Right atrium auricular region (tissue), 2 donors: ENCODE measurements around the gene AKAP13. TPM values are rescaled to one million over a fixed set of nuclear protein-coding genes. Genes with fewer than 3 reads are reported as not detected.
A peak's percentile ranks its signal among the peaks of the same experiment; 100 is the strongest.

ENCODE experiments used
- DNase-seq: peaks from one replicate; pipeline ENCODE4 v3.0.0-alpha.2; 2019; ENCODE audit warnings: low spot score
- H3K27ac ChIP-seq, 2 donors: fragments of 200-600 bp; sonication (generic); 1 replicate in 1 of 2; 2 replicates in 1 of 2; pipeline ENCODE4 v1.5.1; 2016 to 2019
- H3K27me3 ChIP-seq, 2 donors: fragments of 200-600 bp; sonication (generic); one replicate each; pipeline versions ENCODE4 v1.5.1 to v1.6.0; 2017 to 2019
- H3K36me3 ChIP-seq: fragments of 200-600 bp; sonication (generic); one replicate; pipeline ENCODE4 v1.5.1; 2016
- H3K4me1 ChIP-seq, 2 donors: fragments of 200-600 bp; sonication (generic); one replicate each; pipeline versions ENCODE4 v1.5.1 to v1.6.0; 2017 to 2019
- H3K4me3 ChIP-seq, 2 donors: fragments of 200-600 bp; sonication (generic); 1 replicate in 1 of 2; 2 replicates in 1 of 2; pipeline ENCODE4 v1.5.1; 2017 to 2019; ENCODE audit warnings: mild to moderate bottlenecking in 1 of 2, moderate library complexity in 1 of 2
- H3K9me3 ChIP-seq, 2 donors: fragments of 200-600 bp; sonication (generic); one replicate each; pipeline ENCODE4 v1.5.1; 2019
- CTCF ChIP-seq, 2 donors: fragments of 200-600 bp; sonication (generic); IDR thresholded peaks; one replicate each; pipeline ENCODE4 v1.5.1; 2019; ENCODE audit warnings: antibody characterized with exemption in 2 of 2
- total RNA-seq, 2 donors: library from RNA; depleted of rRNA; stranded (reverse); fragments of >200 nt; gene quantifications; one replicate each; pipeline ENCODE4 v1.1.0, GENCODE V29; 2016

Gene AKAP13
- total RNA-seq, 2 donors from 2014 or later, result 293 to 339 TPM

- Histone ChIP-seq H3K4me1 (peaks cover 0 to 56% of the 10 kb centered on the region in 2 donors), H3K27ac (no peak overlapping the region), H3K9me3 (no peaks in the 10 kb centered on the region), H3K36me3 (no peaks in the 10 kb centered on the region), H3K27me3 (no peaks in the 10 kb centered on the region), H3K4me3 (no peak overlapping the region)
- no peak for DNase-seq
- TF ChIP-seq CTCF (IDR thresholded peaks at IDR 0.05), result no peak
These were observed 376.9 kb downstream of the AKAP13 start for GRCh38 chr15:85757073-85757938.

- no peaks in the 10 kb centered on the region for H3K27me3 ChIP-seq
- H3K4me1 ChIP-seq, result peaks cover 0 to 60% of the 10 kb centered on the region in 2 donors
- no peak overlapping the region for H3K27ac ChIP-seq
These were observed 377.7 kb downstream of the AKAP13 start for GRCh38 chr15:85757939-85758654.

GRCh38 chr15:85758655-85758978 lies 378.2 kb downstream of the AKAP13 start:
- Histone ChIP-seq H3K9me3 (no peaks in the 10 kb centered on the region), H3K36me3 (no peaks in the 10 kb centered on the region), H3K4me3 (no peak overlapping the region), H3K27me3 (no peaks in the 10 kb centered on the region), H3K4me1 (peaks cover 0 to 65% of the 10 kb centered on the region in 2 donors), H3K27ac (peak overlapping the region in 1 of 2 donors; percentile 5)
- no peak for TF ChIP-seq CTCF (IDR thresholded peaks at IDR 0.05)
- DNase-seq, result no peak

More at GRCh38 chr15:85757939-85758654, 377.7 kb downstream of the AKAP13 start:
- no peaks in the 10 kb centered on the region for H3K36me3 ChIP-seq
- DNase-seq, result no peak
- no peak for TF ChIP-seq CTCF (IDR thresholded peaks at IDR 0.05)
- H3K4me3 ChIP-seq, result no peak overlapping the region
- H3K9me3 ChIP-seq, result no peaks in the 10 kb centered on the region

- H3K36me3 ChIP-seq, result no peaks in the 10 kb centered on the region
- peaks cover 0 to 71% of the 10 kb centered on the region in 2 donors for H3K4me1 ChIP-seq
- DNase-seq, result no peak
- peak overlapping the region; percentile 5 to 37 for H3K27ac ChIP-seq
- TF ChIP-seq CTCF (IDR thresholded peaks at IDR 0.05), result no peak
- no peak overlapping the region for H3K4me3 ChIP-seq
- H3K27me3 ChIP-seq, result no peaks in the 10 kb centered on the region
- no peaks in the 10 kb centered on the region for H3K9me3 ChIP-seq
These were observed 379.0 kb downstream of the AKAP13 start for GRCh38 chr15:85759376-85759775.

- Histone ChIP-seq H3K27ac (no peak overlapping the region), H3K4me1 (peaks cover 0 to 71% of the 10 kb centered on the region in 2 donors), H3K36me3 (no peaks in the 10 kb centered on the region), H3K27me3 (no peaks in the 10 kb centered on the region), H3K4me3 (no peak overlapping the region), H3K9me3 (no peaks in the 10 kb centered on the region)
- TF ChIP-seq CTCF (IDR thresholded peaks at IDR 0.05), result no peak
- no peak for DNase-seq
These were observed 379.6 kb downstream of the AKAP13 start for GRCh38 chr15:85760049-85760448.
